ENCODE data around the gene SCD5.
A peak's percentile ranks its signal among the peaks of the same experiment; 100 is the strongest.

SCD5 gene

GRCh38 chr4:82792912-82793649 is 5.5 kb downstream of the SCD5 start:
- DNase-seq = no peak

GRCh38 chr4:82791179-82791578 is 7.4 kb downstream of the SCD5 start:
- no peak for DNase-seq

GRCh38 chr4:82790060-82790660 is 8.4 kb downstream of the SCD5 start:
- no peak for DNase-seq

GRCh38 chr4:82789025-82789776 is 9.4 kb downstream of the SCD5 start:
- no peak for DNase-seq

- no peak for DNase-seq
Observed at GRCh38 chr4:82787342-82787741, 11.3 kb downstream of the SCD5 start.

- no peak for DNase-seq
Observed at GRCh38 chr4:82786828-82787227, 11.8 kb downstream of the SCD5 start.

- no peak for DNase-seq
Observed at GRCh38 chr4:82785611-82786400, 12.8 kb downstream of the SCD5 start.

GRCh38 chr4:82784681-82785610 is 13.7 kb downstream of the SCD5 start:
- no peak for DNase-seq

GRCh38 chr4:82782626-82783345 is 15.8 kb downstream of the SCD5 start:
- DNase-seq = no peak

GRCh38 chr4:82780752-82781231 is 17.8 kb downstream of the SCD5 start:
- DNase-seq = peak; percentile 80

- DNase-seq = no peak
Observed at GRCh38 chr4:82780170-82780751, 18.3 kb downstream of the SCD5 start.

GRCh38 chr4:82779032-82779431 is 19.6 kb downstream of the SCD5 start:
- no peak for DNase-seq

GRCh38 chr4:82777857-82778525 is 20.6 kb downstream of the SCD5 start:
- DNase-seq = no peak

GRCh38 chr4:82776925-82777542 is 21.6 kb downstream of the SCD5 start:
- DNase-seq = no peak

- no peak for DNase-seq
Observed at GRCh38 chr4:82775243-82775642, 23.4 kb downstream of the SCD5 start.

- no peak for DNase-seq
Observed at GRCh38 chr4:82774711-82775171, 23.9 kb downstream of the SCD5 start.

GRCh38 chr4:82773057-82773456 is 25.5 kb downstream of the SCD5 start:
- no peak for DNase-seq

GRCh38 chr4:82770607-82771006 is 28.0 kb downstream of the SCD5 start:
- DNase-seq = peak; percentile 11

GRCh38 chr4:82765134-82765533 is 33.5 kb downstream of the SCD5 start:
- no peak for DNase-seq

GRCh38 chr4:82761229-82761628 is 37.4 kb downstream of the SCD5 start:
- no peak for DNase-seq
